Coronary artery (tissue), 2 donors: ENCODE measurements around the gene QPRT.
"Not testable (repeated sequence)": the region's sequence is repeated elsewhere in the genome, so short reads cannot be mapped to it uniquely, and the experiment has no call there.

ENCODE experiments used
- DNase-seq: peaks from one replicate; pipeline ENCODE4 v3.0.0-alpha.2; 2017; ENCODE audit warnings: low spot score
- H3K27ac ChIP-seq, 2 donors: fragments of 200-600 bp; sonication (generic); one replicate each; pipeline ENCODE4 v1.5.1; 2016 to 2019
- H3K4me3 ChIP-seq: fragments of 200-600 bp; sonication (generic); 2 replicates; pipeline ENCODE4 v1.5.1; 2016; ENCODE audit warnings: mild to moderate bottlenecking, moderate library complexity
- CTCF ChIP-seq: fragments of 200-600 bp; sonication (generic); IDR thresholded peaks from one replicate; pipeline ENCODE4 v1.5.1; 2019; ENCODE audit warnings: antibody characterized with exemption

The QPRT gene

GRCh38 chr16:29714972-29715371, 36.0 kb downstream of the QPRT start:
- TF ChIP-seq CTCF = no peak
- Histone ChIP-seq H3K27ac (no peak overlapping the region), H3K4me3 (no peak overlapping the region)
- no peak for DNase-seq

GRCh38 chr16:29717113-29717512, 38.1 kb downstream of the QPRT start:
- no peak for TF ChIP-seq CTCF
- H3K4me3 ChIP-seq = no peak overlapping the region
- DNase-seq = no peak

GRCh38 chr16:29719063-29719462, 40.1 kb downstream of the QPRT start:
- H3K27ac ChIP-seq = no peak overlapping the region
- no peak overlapping the region for H3K4me3 ChIP-seq
- TF ChIP-seq CTCF = no peak
- no peak for DNase-seq

More at GRCh38 chr16:29717113-29717512, 38.1 kb downstream of the QPRT start:
- H3K27ac ChIP-seq = no peak overlapping the region

GRCh38 chr16:29720703-29721102, 41.7 kb downstream of the QPRT start:
- no peak for DNase-seq
- no peak for TF ChIP-seq CTCF
- Histone ChIP-seq H3K27ac (no peak overlapping the region), H3K4me3 (no peak overlapping the region)

DNA sequence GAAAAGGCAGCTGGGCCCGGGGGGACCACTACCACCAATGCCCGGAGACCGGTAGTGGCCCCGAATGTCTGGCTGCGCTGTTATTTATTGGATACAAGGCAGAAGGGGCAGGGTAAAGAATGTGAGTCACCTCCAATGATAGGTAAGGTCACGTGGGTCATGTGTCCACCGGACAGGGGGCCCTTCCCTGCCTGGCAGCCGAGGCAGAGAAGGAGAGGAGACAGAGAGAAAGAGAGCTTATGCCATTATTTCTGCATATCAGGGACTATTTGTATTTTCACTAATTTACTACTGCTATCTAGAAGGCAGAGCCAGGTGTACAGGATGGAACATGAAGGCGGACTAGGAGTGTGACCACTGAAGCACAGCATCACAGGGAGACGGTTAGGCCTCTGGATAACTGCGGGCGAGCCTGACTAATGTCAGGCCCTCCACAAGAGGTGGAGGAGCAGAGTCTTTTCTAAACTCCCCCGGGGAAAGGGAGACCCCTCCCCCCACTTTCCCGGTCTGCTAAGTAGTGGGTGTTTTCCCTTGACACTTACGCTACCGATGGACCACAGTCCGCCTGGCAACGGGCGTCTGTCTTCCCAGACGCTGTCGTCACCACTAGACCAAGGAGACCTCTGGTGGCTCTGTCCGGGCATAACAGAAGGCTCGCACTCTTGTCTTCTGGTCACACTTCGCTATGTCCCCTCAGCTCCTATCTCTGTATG, 42.3 kb downstream of the QPRT start:
- H3K27ac ChIP-seq, H3K4me3 ChIP-seq, DNase-seq: not testable (repeated sequence)
- peak; percentile 32 for TF ChIP-seq CTCF

- no peak overlapping the region for H3K4me3 ChIP-seq
- no peak overlapping the region for H3K27ac ChIP-seq
- TF ChIP-seq CTCF = no peak
- DNase-seq = no peak
Observed at GRCh38 chr16:29726845-29727377, 47.9 kb downstream of the QPRT start.

DNA sequence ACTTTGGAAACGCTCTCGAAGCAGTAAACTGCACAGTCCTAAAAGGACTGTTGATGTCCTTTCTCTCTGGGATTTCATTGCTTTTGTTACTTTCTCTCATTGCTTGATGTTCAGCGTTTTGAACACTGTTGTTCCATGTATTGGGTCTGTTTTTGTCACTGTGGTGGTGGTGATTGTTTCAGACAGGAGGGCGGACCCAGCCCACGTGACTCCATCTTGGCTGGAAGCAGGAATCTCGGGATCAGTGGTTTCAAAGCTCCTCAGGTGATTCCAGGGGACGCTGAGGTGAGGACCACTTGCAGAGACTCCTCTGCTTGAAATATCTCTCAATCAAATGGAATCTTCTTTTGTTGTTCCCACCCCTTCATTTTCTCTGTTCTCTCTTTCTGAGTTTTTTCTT, 48.5 kb downstream of the QPRT start:
- no peak for TF ChIP-seq CTCF
- Histone ChIP-seq H3K4me3 (no peak overlapping the region), H3K27ac (no peak overlapping the region)
- no peak for DNase-seq
